HFFc6 (cell line): ENCODE data around the gene CRABP1. TPM values are rescaled to one million over a fixed set of nuclear protein-coding genes. Genes with fewer than 3 reads are reported as not detected.

ENCODE experiments used
- DNase-seq: peaks from one replicate; pipeline ENCODE4 v3.0.0-alpha.2; 2018
- H3K27ac Mint-ChIP-seq: 2 replicates; pipeline ENCODE4 v1.8.0; 2020; ENCODE audit warnings: mild to moderate bottlenecking, mixed read lengths
- H3K27me3 Mint-ChIP-seq: 2 replicates; pipeline ENCODE4 v1.8.0; 2021; ENCODE audit warnings: mild to moderate bottlenecking, moderate library complexity, mixed read lengths; ENCODE audit not compliant: insufficient read depth
- H3K36me3 Mint-ChIP-seq: 2 replicates; pipeline ENCODE4 v1.8.0; 2021; ENCODE audit warnings: low read depth, mixed read lengths
- H3K4me1 Mint-ChIP-seq: 2 replicates; pipeline ENCODE4 v1.8.0; 2020; ENCODE audit warnings: low read depth, mixed read lengths
- H3K4me3 Mint-ChIP-seq: 2 replicates; pipeline ENCODE4 v1.8.0; 2020; ENCODE audit warnings: mild to moderate bottlenecking, moderate library complexity, mixed read lengths
- H3K9me3 Mint-ChIP-seq: 2 replicates; pipeline ENCODE4 v1.8.0; 2020; ENCODE audit warnings: mild to moderate bottlenecking, mixed read lengths
- CTCF ChIP-seq: fragments of 200-600 bp; sonication (generic); IDR thresholded peaks from 2 replicates; pipeline ENCODE4 v1.5.0; 2021; ENCODE audit warnings: antibody characterized with exemption, mild to moderate bottlenecking
- total RNA-seq, 6 experiments: library from RNA; stranded (reverse); fragmentation: NEBNext Ultra II Directional; extraction: Animal tissue kit (Norgen Biotek cat#: 25700); gene quantifications; 2 replicates in 1 of 6; 3 replicates in 5 of 6; pipeline ENCODE4 v1.2.3, GENCODE V29; 2021

The CRABP1 gene
- total RNA-seq, 6 experiments from 2014 or later: not detected

DNA sequence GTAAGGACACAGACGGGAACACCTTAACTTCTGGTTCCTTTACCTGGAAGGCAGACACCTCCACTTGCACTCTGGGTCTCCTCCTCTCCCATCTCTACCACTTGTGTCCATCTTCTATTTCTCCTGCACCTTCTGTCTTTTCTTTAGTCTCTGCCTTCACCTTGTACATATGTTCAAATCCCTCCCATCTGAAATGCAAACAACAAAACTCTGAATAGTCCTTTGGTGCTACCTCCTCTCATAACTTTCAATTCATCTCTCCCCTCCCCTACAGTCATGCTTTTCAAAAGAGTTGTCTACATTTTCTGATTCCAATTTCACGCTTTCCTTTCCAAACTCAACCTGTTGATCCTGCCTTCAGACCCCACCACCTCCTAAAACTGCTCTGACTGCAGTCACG, 5.3 kb upstream of the CRABP1 start:
- H3K4me3 Mint-ChIP-seq: no peak overlapping the region
- DNase-seq: no peak
- H3K36me3 Mint-ChIP-seq: no peaks in the 10 kb centered on the region
- H3K4me1 Mint-ChIP-seq: peaks cover 1% of the 10 kb centered on the region; the same call in 1 of the 2 replicates
- no peak overlapping the region for H3K27ac Mint-ChIP-seq
- H3K27me3 Mint-ChIP-seq: peaks cover 24% of the 10 kb centered on the region
- no peaks in the 10 kb centered on the region for H3K9me3 Mint-ChIP-seq
- no peak for TF ChIP-seq CTCF

DNA sequence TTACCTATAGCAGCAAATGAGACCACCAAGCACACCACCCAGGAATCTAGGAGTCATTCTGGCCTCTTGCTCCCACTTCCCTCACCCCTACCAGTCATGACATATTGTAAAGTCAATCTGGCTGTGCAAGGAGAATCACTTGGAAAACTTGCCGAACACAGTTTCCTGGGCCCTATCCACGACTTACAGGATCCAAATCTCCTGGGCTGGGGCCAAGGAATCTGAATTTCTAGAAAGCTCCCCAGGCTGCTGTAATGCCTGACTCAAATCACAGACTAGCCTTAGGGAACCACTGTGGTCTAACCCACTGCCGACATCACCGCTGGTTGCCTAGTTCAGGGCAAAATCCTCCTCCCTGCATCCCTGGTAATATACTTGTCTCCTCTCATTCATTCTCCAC, 4.2 kb upstream of the CRABP1 start:
- H3K36me3 Mint-ChIP-seq: no peaks in the 10 kb centered on the region
- DNase-seq: no peak
- no peak overlapping the region for H3K4me3 Mint-ChIP-seq
- no peaks in the 10 kb centered on the region for H3K9me3 Mint-ChIP-seq
- TF ChIP-seq CTCF: no peak
- no peak overlapping the region for H3K27ac Mint-ChIP-seq
- H3K4me1 Mint-ChIP-seq: no peaks in the 10 kb centered on the region
- peaks cover 30% of the 10 kb centered on the region for H3K27me3 Mint-ChIP-seq

DNA sequence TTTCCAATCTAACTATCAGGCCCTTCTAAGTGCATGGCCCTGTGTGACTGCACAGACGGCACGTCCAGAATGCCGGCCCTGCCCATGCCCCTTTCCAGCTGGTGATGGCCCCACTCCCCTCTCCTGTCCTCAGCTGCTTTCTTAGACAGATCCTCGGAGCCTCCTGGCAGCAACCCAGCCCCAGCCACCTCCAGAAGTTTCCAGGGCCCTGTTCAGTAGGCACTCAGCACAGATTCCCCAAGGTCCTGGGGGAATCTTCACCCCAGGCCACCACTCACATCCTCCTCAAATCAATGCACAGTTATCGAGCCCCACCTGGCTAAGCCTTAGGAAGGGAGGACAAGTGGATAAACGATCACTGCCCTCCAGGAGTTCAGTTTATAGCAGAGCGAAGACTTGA, 1.4 kb upstream of the CRABP1 start:
- no peak for DNase-seq
- Mint-ChIP-seq H3K4me1 (no peaks in the 10 kb centered on the region), H3K27me3 (peaks cover 36% of the 10 kb centered on the region), H3K27ac (no peak overlapping the region), H3K4me3 (no peak overlapping the region), H3K36me3 (no peaks in the 10 kb centered on the region), H3K9me3 (no peaks in the 10 kb centered on the region)
- no peak for TF ChIP-seq CTCF

DNA sequence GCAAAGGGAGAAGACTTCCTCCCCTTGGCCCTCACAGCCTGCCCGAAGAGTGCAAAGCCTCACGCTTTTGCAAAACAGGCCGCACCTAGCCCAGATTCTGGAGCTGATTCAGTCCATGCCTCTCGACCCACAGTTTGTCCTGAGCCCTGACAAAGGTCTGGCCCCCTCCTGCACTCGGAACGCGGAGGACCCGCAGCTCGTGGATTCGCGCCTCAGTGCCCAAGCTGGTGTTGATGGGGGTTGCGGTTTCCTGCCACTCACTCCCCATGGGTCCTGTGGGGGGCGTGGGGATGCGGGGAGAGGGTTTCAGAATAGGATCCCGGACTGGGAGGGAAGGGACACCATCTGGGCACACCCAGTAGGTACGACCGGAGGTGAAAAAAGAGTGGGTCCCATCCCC, 594 bp upstream of the CRABP1 start:
- Mint-ChIP-seq H3K36me3 (no peaks in the 10 kb centered on the region), H3K27me3 (peaks cover 36% of the 10 kb centered on the region), H3K27ac (no peak overlapping the region), H3K9me3 (no peaks in the 10 kb centered on the region), H3K4me1 (no peaks in the 10 kb centered on the region), H3K4me3 (no peak overlapping the region)
- DNase-seq: no peak
- no peak for TF ChIP-seq CTCF

DNA sequence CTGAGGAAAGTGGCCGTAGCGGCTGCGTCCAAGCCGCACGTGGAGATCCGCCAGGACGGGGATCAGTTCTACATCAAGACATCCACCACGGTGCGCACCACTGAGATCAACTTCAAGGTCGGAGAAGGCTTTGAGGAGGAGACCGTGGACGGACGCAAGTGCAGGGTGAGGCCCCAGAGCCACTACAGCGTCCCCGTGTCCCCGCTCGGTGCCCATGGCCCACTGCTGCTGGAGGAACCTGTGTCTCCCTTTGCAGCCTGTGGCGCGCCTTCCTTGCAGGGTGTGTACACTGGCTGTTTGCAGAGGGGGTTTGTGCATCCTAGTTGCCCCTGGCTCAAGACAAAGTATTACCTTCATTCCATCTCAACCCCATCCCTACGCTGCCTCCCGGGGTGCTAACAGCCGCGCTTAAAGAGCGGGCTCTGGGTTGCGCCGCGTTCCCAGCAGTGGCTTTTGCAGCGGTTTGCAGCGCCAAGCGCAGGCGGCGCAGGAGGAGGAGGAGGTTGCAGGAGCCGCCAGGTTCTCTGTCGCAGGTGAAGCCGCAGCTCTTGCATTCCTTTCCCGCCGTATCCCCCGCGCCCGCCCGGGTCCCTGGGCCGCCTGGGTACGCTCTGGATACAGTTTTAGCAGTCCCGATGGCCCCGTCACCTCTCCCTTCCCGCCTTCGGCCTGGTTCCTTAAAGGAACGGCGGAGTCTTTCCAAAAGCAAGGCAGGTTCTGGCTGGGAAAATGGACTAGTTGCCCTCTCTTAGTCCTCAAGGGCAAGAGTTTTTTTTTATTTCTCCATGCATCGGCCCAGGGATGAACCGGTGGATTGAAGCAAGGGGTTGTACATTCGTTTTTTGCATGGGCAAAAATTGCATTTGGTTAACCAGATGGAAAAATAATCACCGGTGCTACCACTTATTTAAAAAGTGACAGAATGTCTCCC, 1.2 kb downstream of the CRABP1 start:
- Mint-ChIP-seq H3K4me3 (no peak overlapping the region), H3K36me3 (no peaks in the 10 kb centered on the region), H3K9me3 (no peaks in the 10 kb centered on the region), H3K27me3 (peaks cover 44% of the 10 kb centered on the region), H3K4me1 (no peaks in the 10 kb centered on the region), H3K27ac (no peak overlapping the region)
- DNase-seq: no peak
- no peak for TF ChIP-seq CTCF
